ENCODE measurements around the gene RUNX1. TPM values are rescaled to one million over a fixed set of nuclear protein-coding genes. Genes with fewer than 3 reads are reported as not detected.

RUNX1 gene
- total and polyA plus RNA-seq, 10 donors, result 4.8 to 70.0 (median 43.6) TPM

DNA sequence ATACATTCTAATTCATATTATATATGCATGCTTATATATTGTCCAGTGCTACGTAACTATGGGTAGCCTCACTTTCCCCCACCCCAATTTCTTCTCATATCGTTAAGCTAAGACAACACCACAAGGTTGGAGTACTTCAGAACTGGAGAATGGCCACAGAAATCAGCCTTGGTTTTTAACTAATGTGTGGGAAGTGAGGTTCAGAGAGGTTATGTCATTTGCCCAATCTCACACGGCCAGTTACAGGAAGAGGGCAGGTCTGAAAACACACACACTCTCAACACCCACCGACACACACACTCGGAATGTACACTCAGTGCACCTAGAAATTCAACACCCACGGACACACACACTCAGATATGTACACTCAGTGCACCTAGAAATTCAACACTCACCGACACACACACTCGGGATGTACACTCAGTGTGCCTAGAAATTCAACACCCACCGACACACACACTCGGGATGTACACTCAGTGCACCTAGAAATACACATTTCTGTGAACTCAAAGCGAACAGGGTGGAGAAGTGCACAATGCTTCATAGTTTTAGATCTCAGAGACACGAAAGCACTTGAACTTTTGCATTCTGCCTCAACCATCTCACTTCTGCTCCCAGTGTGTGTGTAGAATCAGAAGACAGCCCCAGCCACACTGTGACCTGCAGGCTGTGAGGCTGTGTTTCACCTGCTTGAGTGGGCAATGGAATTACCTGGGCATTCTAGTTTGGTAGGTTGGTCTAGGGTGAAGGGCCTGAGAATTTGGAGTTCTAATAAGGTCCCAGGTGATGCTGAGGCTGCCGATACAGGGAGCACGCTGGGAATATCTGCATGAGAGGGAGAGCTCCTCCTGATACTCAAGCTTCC, 209.9 kb downstream of the RUNX1 start:
- Histone ChIP-seq H3K4me3 (no peak overlapping the region), H3K27me3 (replicated peaks in 1 of 7) (no peaks in the 10 kb centered on the region), H3K4me1 (peaks cover under 1 to 78% (median 31%) of the 10 kb centered on the region in 6 donors), H3K27ac (peak overlapping the region in 2 of 8 donors; percentile 14 to 40), H3K9me3 (no peaks in the 10 kb centered on the region), H3K36me3 (peaks cover 0 to 82% (median 16%) of the 10 kb centered on the region in 6 donors)
- TF ChIP-seq POLR2A (IDR thresholded peaks at IDR 0.05) (no peak), POLR2AphosphoS5 (IDR thresholded peaks at IDR 0.05) (no peak)
- TF ChIP-seq, protein P1, sequence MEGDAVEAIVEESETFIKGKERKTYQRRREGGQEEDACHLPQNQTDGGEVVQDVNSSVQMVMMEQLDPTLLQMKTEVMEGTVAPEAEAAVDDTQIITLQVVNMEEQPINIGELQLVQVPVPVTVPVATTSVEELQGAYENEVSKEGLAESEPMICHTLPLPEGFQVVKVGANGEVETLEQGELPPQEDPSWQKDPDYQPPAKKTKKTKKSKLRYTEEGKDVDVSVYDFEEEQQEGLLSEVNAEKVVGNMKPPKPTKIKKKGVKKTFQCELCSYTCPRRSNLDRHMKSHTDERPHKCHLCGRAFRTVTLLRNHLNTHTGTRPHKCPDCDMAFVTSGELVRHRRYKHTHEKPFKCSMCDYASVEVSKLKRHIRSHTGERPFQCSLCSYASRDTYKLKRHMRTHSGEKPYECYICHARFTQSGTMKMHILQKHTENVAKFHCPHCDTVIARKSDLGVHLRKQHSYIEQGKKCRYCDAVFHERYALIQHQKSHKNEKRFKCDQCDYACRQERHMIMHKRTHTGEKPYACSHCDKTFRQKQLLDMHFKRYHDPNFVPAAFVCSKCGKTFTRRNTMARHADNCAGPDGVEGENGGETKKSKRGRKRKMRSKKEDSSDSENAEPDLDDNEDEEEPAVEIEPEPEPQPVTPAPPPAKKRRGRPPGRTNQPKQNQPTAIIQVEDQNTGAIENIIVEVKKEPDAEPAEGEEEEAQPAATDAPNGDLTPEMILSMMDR (IDR thresholded peaks at IDR 0.05 in 8 of 11, conservative IDR thresholded peaks at IDR 0.05 in 3 of 11), result no peak
- intact Hi-C loops (cut with DNase I; ENCODE audit: low total_unique reads), result no loop called here
- DNase-seq, result no peak
- WGBS, 5 donors, result 81 to 84% (median 82%) methylated on average over 14 of the region's 14 CpGs

DNA sequence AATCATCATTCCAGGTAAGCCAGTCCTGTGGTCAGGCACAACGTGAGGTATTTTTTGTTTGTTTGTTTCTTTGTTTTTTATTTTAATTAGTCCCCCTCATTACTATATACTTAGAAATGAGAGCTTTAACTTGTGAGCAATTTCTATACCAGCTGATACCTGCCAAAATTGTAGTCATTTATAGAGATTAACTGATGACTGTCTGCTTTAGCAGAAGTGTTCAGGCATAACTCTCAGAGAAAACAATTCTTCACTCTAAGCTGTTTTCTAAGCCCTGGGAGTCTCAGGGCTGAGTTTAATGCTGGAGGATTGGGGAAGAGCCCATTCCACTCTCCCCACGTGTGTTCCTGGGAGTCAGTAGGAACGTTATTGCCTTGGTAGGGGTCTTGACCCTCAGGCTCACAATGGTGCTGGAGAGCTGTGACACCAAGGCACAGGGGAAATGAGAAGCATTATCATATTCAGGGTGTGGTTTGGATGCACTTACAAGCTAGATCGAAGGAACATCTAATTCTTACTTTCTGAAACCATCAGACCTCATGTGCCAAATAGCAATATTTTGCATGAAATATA, 212.1 kb downstream of the RUNX1 start:
- peaks cover 0 to 86% (median 25%) of the 10 kb centered on the region in 6 donors for H3K4me1 ChIP-seq
- 48 to 80% (median 70%) methylated on average over 4 of the region's 4 CpGs for WGBS, 5 donors
- H3K27ac ChIP-seq, result peak overlapping the region in 7 of 8 donors; percentile 3 to 83 (median 74)
- H3K9me3 ChIP-seq, result no peaks in the 10 kb centered on the region
- no peak for DNase-seq
- H3K4me3 ChIP-seq, result peak overlapping the region in 1 of 8 donors; percentile 15
- TF ChIP-seq POLR2AphosphoS5 (IDR thresholded peaks at IDR 0.05) (no peak), POLR2A (IDR thresholded peaks at IDR 0.05) (no peak)
- TF ChIP-seq, protein P1 (IDR thresholded peaks at IDR 0.05 in 8 of 11, conservative IDR thresholded peaks at IDR 0.05 in 3 of 11), result no peak
- H3K36me3 ChIP-seq, result peaks cover 0 to 88% (median 34%) of the 10 kb centered on the region in 6 donors
- no peaks in the 10 kb centered on the region for H3K27me3 ChIP-seq (replicated peaks in 1 of 7)
- intact Hi-C loops (cut with DNase I; ENCODE audit: low total_unique reads), result no loop called here

DNA sequence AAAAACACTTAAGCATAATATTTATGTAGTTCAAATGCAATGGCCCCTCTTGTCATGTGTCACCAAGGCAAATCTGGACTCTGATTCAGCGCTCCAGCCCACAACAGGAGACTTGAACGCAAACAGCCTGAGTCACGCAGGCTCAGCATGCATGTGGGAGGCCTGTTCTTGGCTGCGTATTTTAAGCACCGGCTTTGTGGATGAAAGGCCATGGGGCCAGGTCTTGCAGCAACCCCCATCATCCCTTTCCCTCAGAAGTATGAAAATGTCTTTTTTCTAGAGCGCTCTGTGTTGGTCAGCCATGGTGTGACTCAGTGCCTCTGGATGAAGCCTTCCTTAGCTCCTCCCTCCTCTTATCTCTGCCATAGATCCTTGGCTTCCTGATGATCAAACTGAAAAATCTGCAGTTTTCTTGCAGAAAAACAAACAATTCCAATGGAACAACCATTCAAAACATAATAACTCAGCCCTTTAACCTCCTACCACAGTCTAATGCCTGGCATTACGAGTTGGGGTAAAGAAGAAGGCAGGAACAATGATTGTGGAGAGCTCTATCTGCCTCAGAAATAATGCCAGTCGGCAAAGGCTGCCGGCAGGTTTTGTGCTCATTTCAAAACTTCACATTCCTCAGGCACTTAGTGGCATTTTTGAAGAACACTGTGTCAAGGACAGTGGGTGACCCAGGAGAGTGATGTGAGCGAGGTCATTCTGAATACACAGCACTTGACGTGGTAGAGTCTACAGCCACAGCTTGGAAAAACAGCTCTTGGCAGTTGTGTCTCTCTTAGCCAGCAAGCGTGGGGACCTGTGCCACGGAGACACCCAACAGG, 212.8 kb downstream of the RUNX1 start:
- H3K9me3 ChIP-seq, result no peaks in the 10 kb centered on the region
- TF ChIP-seq POLR2AphosphoS5 (IDR thresholded peaks at IDR 0.05), result peak in 2 of 3 donors; percentile 50 to 57
- TF ChIP-seq, protein P1 (IDR thresholded peaks at IDR 0.05 in 8 of 11, conservative IDR thresholded peaks at IDR 0.05 in 3 of 11), result no peak
- H3K36me3 ChIP-seq, result peaks cover 0 to 84% (median 36%) of the 10 kb centered on the region in 6 donors
- 73 to 89% (median 80%) methylated on average over 13 of the region's 13 CpGs for whole genome bisulfite sequencing, 5 donors
- peaks cover 0 to 87% (median 24%) of the 10 kb centered on the region in 6 donors for H3K4me1 ChIP-seq
- intact Hi-C loops (cut with DNase I; ENCODE audit: low total_unique reads), result no loop called here
- DNase-seq, result no peak
- no peaks in the 10 kb centered on the region for H3K27me3 ChIP-seq (replicated peaks in 1 of 7)
- no peak overlapping the region for H3K4me3 ChIP-seq
- peak overlapping the region in 7 of 8 donors; percentile 3 to 83 (median 74) for H3K27ac ChIP-seq

Data from spleen (tissue), 11 donors.